ENCODE data around the gene RYR3. TPM values are rescaled to one million over a fixed set of nuclear protein-coding genes. Genes with fewer than 3 reads are reported as not detected.
A peak's percentile ranks its signal among the peaks of the same experiment; 100 is the strongest.

Gene RYR3
- total RNA-seq, 1 donor from 2014 or later, result 1.5 TPM

DNA sequence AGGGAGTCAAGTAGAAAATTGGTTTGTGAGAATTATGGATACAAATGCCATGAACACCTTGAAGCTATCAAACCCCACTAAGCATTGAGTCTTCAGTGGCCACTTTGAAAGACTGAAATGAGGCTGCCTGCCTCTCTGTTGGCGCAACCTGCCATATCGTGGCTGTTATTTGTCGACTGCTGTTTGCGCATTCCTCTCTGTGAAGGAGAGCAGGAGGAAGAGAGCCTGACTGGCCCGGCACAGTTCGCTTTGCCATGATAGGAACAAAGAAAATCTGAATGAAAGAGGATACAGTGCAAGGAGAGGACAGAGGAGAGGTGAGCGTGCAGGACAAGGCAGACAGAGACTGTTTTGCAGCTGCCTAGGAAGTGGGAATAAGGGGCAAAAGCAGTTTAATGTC, 289.4 kb downstream of the RYR3 start:
- no peak overlapping the region for H3K4me3 Mint-ChIP-seq (ENCODE audit: unreplicated experiment)
- Histone ChIP-seq H3K9me3 (ENCODE audit: insufficient read depth, low read depth, low read length) (no peaks in the 10 kb centered on the region), H3K79me2 (ENCODE audit: insufficient read depth, low read length) (no peaks in the 10 kb centered on the region), H3K4me3 (ENCODE audit: insufficient read depth, low read depth, low read length) (no peak overlapping the region), H2AFZ (ENCODE audit: low read depth, low read length) (no peak overlapping the region), H3K4me2 (ENCODE audit: low read length) (no peak overlapping the region), H4K20me1 (ENCODE audit: insufficient read depth, low read length) (no peaks in the 10 kb centered on the region), H3K36me3 (ENCODE audit: insufficient read depth, low read length) (no peaks in the 10 kb centered on the region), H3K9ac (ENCODE audit: low read length) (no peak overlapping the region), H3K27me3 (ENCODE audit: insufficient read depth, low read length) (no peaks in the 10 kb centered on the region), H3K27ac (ENCODE audit: low read depth, low read length) (no peak overlapping the region), H3K4me1 (ENCODE audit: insufficient read depth, low read length) (no peaks in the 10 kb centered on the region)
- H3K27me3 Mint-ChIP-seq (ENCODE audit: low read depth, unreplicated experiment), result peaks cover 6% of the 10 kb centered on the region
- no peak for TF ChIP-seq EZH2 (IDR thresholded peaks at IDR 0.05; ENCODE audit: insufficient read depth, low read length)
- TF ChIP-seq, protein P1, sequence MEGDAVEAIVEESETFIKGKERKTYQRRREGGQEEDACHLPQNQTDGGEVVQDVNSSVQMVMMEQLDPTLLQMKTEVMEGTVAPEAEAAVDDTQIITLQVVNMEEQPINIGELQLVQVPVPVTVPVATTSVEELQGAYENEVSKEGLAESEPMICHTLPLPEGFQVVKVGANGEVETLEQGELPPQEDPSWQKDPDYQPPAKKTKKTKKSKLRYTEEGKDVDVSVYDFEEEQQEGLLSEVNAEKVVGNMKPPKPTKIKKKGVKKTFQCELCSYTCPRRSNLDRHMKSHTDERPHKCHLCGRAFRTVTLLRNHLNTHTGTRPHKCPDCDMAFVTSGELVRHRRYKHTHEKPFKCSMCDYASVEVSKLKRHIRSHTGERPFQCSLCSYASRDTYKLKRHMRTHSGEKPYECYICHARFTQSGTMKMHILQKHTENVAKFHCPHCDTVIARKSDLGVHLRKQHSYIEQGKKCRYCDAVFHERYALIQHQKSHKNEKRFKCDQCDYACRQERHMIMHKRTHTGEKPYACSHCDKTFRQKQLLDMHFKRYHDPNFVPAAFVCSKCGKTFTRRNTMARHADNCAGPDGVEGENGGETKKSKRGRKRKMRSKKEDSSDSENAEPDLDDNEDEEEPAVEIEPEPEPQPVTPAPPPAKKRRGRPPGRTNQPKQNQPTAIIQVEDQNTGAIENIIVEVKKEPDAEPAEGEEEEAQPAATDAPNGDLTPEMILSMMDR (IDR thresholded peaks at IDR 0.05; ENCODE audit: insufficient read depth, low read depth, low read length), result no peak
- H3K4me1 Mint-ChIP-seq (ENCODE audit: low read depth, unreplicated experiment), result no peaks in the 10 kb centered on the region
- no peak overlapping the region for H3K27ac Mint-ChIP-seq (ENCODE audit: unreplicated experiment)
- FAIRE-seq (no peak), DNase-seq (ENCODE audit: low read depth) (no peak)
- peaks cover 1% of the 10 kb centered on the region for H3K36me3 Mint-ChIP-seq (ENCODE audit: low read depth, unreplicated experiment)
- H3K9me3 Mint-ChIP-seq (ENCODE audit: unreplicated experiment), result peaks cover 3% of the 10 kb centered on the region

DNA sequence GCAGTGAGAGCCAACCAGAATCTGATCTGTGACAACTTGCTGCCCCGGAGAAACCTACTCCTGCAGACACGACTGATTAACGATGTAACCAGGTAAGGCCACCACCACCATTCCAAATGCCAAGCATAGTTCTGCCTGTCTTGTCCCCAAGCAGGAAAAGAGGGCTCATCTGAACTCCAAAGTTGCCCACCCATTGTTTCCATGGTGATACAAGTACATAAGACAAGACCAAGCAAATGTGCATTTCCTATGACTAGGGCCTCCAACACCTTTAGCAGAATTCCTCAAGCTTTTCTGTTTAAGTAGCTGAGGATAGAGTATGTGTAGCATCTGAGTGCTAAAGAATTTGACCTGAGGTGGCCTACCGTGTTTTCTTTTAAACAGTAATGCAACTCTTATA, 290.7 kb downstream of the RYR3 start:
- Histone ChIP-seq H3K36me3 (ENCODE audit: insufficient read depth, low read length) (no peaks in the 10 kb centered on the region), H3K79me2 (ENCODE audit: insufficient read depth, low read length) (no peaks in the 10 kb centered on the region), H3K27me3 (ENCODE audit: insufficient read depth, low read length) (peaks cover 1% of the 10 kb centered on the region), H3K27ac (ENCODE audit: low read depth, low read length) (no peak overlapping the region), H3K4me2 (ENCODE audit: low read length) (no peak overlapping the region), H3K9ac (ENCODE audit: low read length) (no peak overlapping the region), H3K9me3 (ENCODE audit: insufficient read depth, low read depth, low read length) (no peaks in the 10 kb centered on the region), H3K4me1 (ENCODE audit: insufficient read depth, low read length) (no peaks in the 10 kb centered on the region), H2AFZ (ENCODE audit: low read depth, low read length) (no peak overlapping the region), H4K20me1 (ENCODE audit: insufficient read depth, low read length) (no peaks in the 10 kb centered on the region), H3K4me3 (ENCODE audit: insufficient read depth, low read depth, low read length) (no peak overlapping the region)
- Mint-ChIP-seq H3K27me3 (ENCODE audit: low read depth, unreplicated experiment) (peaks cover 6% of the 10 kb centered on the region), H3K4me1 (ENCODE audit: low read depth, unreplicated experiment) (no peaks in the 10 kb centered on the region), H3K9me3 (ENCODE audit: unreplicated experiment) (peaks cover 3% of the 10 kb centered on the region), H3K4me3 (ENCODE audit: unreplicated experiment) (no peak overlapping the region), H3K36me3 (ENCODE audit: low read depth, unreplicated experiment) (peaks cover 1% of the 10 kb centered on the region), H3K27ac (ENCODE audit: unreplicated experiment) (no peak overlapping the region)
- no peak for FAIRE-seq
- no peak for DNase-seq (ENCODE audit: low read depth)
- TF ChIP-seq EZH2 (IDR thresholded peaks at IDR 0.05; ENCODE audit: insufficient read depth, low read length), result no peak
- TF ChIP-seq, protein P1 (IDR thresholded peaks at IDR 0.05; ENCODE audit: insufficient read depth, low read depth, low read length), result no peak

DNA sequence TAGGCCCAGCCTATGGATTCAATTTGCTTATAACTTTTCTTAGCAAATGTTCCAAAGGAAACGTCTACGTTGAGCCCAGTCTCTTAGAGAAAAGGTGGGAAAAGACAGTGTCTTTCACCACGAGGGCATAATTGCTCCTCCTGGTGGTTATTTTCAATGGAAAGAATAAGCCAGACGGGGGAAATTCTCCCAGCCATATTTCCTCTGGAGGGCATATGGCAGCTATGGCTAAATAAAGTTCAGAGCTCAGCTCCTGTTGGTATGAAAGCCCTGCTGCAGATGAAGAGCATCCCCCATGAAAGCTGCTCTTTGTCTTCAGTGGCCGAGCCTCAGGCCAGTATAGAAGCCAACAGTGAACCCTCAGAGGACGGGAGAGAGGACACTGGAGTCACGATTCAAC, 297.9 kb downstream of the RYR3 start:
- Histone ChIP-seq H3K4me2 (ENCODE audit: low read length) (no peak overlapping the region), H3K79me2 (ENCODE audit: insufficient read depth, low read length) (no peaks in the 10 kb centered on the region), H3K9me3 (ENCODE audit: insufficient read depth, low read depth, low read length) (no peaks in the 10 kb centered on the region), H4K20me1 (ENCODE audit: insufficient read depth, low read length) (no peaks in the 10 kb centered on the region), H3K27ac (ENCODE audit: low read depth, low read length) (no peak overlapping the region), H2AFZ (ENCODE audit: low read depth, low read length) (no peak overlapping the region), H3K27me3 (ENCODE audit: insufficient read depth, low read length) (peaks cover 2% of the 10 kb centered on the region), H3K36me3 (ENCODE audit: insufficient read depth, low read length) (no peaks in the 10 kb centered on the region), H3K4me1 (ENCODE audit: insufficient read depth, low read length) (no peaks in the 10 kb centered on the region), H3K4me3 (ENCODE audit: insufficient read depth, low read depth, low read length) (no peak overlapping the region), H3K9ac (ENCODE audit: low read length) (no peak overlapping the region)
- H3K36me3 Mint-ChIP-seq (ENCODE audit: low read depth, unreplicated experiment), result peaks cover 1% of the 10 kb centered on the region
- H3K9me3 Mint-ChIP-seq (ENCODE audit: unreplicated experiment), result no peaks in the 10 kb centered on the region
- H3K4me3 Mint-ChIP-seq (ENCODE audit: unreplicated experiment), result no peak overlapping the region
- TF ChIP-seq, protein P1 (IDR thresholded peaks at IDR 0.05; ENCODE audit: insufficient read depth, low read depth, low read length), result peak; percentile 13
- TF ChIP-seq EZH2 (IDR thresholded peaks at IDR 0.05; ENCODE audit: insufficient read depth, low read length), result no peak
- no peaks in the 10 kb centered on the region for H3K27me3 Mint-ChIP-seq (ENCODE audit: low read depth, unreplicated experiment)
- no peak overlapping the region for H3K27ac Mint-ChIP-seq (ENCODE audit: unreplicated experiment)
- FAIRE-seq (no peak), DNase-seq (ENCODE audit: low read depth) (no peak)
- H3K4me1 Mint-ChIP-seq (ENCODE audit: low read depth, unreplicated experiment), result peaks cover 7% of the 10 kb centered on the region

Measured in astrocyte (in vitro differentiated cells and primary cell).